HG03520 (cell line): Measurements from ENCODE around the gene MAP3K5.

Experiments used
- ATAC-seq: cut with Tn5 transposase; IDR thresholded peaks from one replicate; pipeline ENCODE4 v1.9.1; 2021; ENCODE audit warnings: mild to moderate bottlenecking, moderate library complexity; ENCODE audit not compliant: unreplicated experiment

MAP3K5 gene

DNA sequence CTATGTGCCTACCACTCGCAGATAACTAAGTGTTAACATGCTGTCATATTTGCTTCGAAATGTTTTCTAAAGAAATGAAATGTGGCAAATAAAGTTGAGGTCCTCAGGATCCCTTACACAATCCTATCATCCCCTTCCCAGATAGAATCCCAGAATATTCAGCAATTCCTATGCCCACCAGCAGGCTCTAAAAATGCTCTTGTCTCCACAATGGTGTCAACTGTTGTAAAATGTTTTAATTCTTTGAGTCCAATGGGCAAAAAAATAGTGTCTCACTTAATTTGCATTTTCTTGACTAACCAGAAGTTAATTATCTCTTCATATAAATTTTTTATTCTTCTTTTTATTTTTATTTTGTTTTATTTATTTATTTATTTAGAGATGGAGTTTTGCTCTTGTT, 138.2 kb downstream of the MAP3K5 start:
- no peak for ATAC-seq

DNA sequence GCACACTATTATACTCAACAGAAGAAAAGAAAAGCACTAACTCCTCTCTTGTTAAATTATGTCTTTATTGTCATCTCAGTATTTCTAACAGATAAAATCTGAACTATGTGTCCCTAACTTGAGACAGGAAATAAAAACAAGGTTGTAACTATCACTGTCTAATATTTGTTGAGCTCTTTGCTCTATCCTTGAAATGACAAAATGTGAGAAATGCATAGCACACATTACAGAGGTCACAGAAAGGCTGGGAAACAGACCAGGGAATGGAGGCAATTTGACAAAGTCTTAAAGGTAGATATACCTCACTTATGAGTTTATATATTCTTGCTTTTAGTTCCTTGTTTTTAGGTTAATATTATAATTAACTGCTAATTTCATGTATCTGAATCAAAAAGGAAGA, 139.6 kb downstream of the MAP3K5 start:
- no peak for ATAC-seq

DNA sequence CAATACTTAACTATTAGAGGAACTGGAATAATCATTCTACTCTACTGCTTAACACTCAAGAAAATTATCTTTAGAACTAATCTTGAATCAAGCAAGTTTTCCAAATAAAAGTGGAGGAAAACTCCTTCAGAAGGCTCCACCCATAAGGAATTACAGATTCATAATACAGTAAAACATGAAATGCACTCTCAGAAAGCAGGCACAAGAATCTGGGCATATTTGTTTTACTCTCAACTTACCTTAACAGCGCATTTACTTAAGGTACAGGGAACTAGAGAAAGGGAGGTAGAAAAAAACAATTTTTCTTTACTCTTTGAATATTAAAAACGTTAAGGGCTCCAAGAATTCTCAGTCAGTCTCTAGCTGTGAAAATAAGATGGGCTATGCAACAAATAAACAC, 140.3 kb downstream of the MAP3K5 start:
- no peak for ATAC-seq

DNA sequence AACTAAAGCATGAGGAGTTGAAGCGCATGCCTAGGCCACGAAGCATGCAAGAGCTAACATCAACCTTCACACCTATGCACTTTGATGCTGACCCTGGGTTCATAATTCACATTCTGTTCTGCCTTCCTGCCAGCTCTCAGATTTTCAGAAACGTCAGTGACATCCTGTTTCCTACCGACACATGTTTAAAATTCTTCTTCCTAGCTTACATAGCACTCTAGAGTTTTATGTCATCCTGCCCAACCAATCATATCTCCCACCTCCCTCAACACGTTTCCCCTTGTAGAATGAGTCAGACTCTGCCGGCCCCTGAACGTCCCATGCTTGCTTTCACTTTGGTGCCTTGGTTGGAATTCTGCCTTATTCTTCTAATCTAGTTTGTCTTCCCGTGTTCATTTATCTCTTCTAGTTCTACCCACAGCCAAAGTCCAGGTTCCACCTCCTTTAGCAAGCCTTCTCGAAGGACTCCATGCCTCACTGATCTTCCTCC, 144.9 kb downstream of the MAP3K5 start:
- peak; percentile 73 for ATAC-seq

DNA sequence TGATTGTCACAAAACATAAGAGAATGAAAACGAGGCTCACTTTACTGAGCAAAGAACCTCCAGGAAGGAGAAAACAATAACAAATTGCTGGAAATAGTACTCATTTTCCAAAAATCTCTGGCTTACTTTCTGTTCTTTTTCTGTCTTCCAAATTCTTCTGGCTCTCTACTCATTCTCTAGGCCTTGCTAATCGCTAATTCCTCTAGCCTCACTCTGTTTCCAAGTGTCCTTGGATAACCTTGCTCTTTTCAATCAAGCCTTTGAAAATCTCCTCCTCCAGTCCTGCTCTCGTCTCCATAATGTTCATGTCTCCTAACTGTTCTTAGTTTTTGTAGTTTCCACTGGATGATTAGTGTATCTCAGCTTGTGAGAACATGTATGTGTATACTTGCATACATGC, 145.9 kb downstream of the MAP3K5 start:
- ATAC-seq, result no peak

DNA sequence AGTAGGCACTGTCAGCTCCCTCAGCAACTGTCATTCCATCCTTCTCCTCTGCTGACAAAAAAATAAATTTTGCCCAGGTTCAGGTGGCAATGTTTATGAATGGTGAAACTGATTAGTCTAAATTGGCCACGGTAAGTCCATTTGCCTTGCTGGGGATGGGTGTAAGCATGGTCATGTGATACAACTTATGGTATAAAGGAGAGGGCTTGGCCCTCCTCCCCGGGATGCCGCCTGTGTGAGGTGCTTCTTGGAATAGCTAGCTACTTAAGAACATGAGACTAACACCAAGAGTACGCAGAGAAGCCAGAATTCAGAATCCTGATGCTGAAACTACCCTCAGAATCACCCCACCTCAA, 147.7 kb downstream of the MAP3K5 start:
- ATAC-seq, result no peak

DNA sequence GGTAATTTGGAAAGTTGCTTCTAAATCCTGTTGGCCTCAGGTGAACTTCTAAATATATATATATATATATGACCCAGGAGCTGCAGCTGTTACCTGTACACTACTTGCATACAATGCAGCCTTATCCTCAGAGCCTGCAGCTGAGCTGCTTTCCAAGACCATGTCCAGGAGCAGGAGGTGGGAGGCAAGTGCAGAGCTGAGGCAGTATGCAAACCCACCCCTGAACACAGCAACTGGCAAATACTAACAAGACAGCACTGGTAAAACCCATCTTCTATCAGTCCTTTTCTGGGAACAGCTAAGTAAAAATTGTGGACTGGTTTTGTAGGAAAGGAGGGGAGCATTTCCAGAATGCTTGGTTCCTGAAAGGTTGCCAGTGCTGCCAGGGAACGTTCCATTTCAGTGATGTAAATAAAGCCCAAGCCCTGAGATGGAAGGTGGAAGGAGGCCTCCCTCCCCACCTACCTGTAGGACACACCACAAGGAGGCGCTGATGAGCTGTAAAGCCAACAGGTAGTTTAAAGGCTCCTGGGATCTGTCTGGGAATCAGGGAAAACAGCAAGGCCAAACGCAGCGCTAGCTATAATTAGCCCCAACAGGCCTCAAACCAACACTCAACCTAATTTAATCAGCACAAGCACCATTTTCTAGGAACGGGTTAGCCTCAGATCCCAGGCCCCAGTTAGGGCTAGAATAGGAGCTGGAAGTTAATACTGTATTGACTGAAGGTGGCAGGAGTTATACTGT, 148.3 kb downstream of the MAP3K5 start:
- no peak for ATAC-seq

DNA sequence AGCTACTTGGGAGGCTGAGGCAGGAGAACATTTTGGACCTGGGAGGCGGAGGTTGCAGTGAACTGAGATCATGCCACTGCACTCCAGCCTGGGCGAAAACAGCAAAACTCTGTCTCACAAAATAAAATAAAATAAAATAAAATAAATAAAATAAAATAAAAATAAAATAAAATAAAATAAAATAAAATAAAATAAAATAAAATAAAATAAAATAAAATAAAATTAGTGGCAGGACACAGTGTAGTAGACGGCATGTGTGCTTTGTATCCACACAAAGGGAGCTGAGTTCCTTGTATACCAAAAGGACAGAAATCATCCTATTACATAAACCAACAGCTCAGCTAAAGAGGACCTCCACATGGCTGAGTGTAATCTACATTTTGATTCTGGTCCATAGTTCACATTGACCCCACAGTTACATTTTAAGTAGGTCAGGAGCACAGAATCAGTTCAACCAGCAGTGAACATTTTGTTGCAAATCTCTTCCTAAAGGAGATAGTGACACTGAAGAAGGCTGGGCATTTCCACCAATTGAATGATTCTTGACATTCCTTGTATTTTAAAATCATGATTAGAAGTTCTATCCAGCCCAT, 150.3 kb downstream of the MAP3K5 start:
- no peak for ATAC-seq

DNA sequence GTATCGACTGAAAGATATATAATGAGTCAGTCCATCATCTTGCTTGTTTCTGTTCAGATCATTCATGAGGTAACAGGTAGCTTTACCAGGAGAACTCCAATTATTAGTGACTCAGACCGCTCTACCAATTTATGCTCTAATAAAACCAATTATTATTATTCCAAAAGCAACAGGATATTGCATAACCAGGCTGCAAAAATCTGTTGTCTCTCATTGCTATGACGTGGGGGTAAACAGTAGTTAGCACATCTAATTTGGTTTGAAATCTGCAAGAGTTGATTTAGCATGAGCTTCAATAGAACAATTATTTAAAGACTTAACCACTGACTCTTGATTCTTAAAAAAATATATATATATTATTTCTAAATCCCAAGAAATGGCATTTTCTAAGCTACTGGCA, 151.1 kb downstream of the MAP3K5 start:
- no peak for ATAC-seq

DNA sequence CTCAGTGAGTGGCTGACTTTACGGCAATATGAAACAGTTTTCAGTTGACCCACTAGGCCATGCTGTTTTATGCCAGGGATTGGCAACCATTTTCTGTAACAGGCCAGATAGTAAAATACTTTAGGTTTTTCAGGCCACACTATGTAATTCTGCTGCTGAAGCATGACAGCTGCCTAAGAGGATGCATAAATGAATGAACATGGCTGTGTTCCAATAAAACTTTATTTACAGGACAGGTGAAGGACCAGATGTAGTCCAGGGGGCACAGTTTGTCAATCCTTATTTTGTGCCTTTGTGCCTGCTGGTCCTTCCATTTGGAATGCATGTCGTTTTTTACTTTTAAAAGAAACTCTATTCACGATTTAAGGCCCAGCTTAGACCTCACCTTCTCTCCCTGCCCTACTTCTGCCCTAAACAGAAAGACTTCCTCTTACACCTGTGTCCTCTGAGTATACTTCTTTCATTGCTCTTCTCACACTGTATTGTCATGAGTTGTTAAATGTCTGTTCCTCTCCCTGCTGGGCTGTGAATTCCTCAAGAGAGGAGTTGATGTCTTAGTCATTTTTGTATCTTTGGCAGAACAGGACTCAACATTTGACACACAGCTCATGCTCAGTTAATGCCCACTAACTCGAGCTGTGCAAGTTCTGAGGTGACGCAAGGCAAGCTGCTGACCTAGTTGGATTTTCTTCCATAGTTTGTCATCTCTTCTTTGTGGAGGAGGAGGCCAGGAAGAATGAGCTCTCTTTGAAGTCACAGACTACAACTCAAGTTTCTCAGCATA, 152.0 kb downstream of the MAP3K5 start:
- ATAC-seq, result no peak

DNA sequence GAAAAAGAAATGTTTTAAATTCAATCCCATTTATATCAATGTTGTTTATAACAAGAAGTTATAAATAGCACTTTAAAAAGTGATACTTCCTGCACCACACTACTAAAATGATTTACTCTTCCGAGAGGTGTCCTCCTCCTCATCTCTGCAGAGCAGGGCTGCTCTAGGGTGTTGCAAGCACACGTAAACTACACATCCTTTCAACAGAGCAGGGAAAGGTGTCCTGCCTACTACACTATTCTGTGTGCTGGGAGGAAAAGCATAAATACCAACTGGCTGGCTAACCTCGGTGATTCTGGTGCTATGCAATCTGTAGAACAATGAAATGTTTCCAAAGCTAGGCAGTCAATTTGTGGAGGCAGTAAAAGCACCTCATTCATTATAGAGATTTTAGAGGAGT, 152.6 kb downstream of the MAP3K5 start:
- ATAC-seq, result no peak

DNA sequence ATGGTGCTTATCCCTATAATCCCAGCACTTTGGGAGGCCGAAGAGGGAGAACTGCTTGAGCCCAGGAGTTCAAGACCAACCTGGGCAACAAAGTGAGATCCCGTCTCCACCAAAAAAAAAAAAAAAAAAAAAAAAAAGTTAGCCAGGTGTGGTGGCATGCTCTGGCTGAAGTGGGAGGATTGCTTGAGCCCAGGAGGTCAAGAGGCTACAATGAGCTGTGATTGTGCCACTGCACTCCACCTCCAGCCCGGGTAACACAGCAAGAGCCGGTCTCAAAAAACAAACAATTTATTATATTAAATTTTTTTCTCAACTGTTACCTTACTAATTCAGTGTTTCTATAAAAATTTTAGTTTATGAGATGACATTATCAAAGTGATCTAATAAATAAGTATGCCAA, 156.7 kb downstream of the MAP3K5 start:
- no peak for ATAC-seq

DNA sequence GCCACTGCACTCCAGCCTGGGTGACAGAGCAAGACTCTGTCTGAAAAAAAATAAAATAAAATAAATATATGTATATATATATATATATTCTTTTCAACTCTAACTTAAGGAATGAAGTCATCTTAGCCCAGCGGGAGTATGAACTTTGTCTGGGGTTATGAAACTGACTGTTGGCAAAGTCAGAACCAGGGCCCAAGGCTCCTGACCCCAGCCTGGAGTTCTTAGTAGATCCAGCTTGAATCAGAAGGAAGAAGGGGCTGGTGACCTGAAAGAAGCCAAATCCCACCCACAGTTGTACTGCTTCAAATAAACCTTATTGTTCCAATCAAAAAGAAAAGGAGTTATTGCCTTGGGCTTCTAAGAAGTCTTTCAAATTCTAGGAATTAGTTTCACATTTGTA, 158.9 kb downstream of the MAP3K5 start:
- no peak for ATAC-seq

DNA sequence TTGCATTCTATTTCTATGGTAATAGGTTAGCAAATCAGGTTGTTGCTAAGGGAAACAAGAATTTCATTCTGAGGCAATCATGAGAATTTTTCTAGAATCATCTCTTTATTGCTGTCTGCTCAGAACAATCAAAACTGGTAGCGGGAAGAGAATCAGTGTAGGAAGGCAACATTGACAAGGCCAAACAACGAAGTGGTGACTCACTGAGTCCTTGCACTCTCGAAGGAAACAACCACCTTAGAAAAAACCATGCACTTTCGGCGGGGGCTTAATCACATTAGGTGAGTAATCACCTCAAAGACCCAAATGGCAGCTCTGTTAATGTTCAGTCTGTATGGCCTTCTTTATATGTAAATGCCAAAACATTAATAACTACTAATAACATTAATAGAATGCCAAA, 163.3 kb downstream of the MAP3K5 start:
- no peak for ATAC-seq

DNA sequence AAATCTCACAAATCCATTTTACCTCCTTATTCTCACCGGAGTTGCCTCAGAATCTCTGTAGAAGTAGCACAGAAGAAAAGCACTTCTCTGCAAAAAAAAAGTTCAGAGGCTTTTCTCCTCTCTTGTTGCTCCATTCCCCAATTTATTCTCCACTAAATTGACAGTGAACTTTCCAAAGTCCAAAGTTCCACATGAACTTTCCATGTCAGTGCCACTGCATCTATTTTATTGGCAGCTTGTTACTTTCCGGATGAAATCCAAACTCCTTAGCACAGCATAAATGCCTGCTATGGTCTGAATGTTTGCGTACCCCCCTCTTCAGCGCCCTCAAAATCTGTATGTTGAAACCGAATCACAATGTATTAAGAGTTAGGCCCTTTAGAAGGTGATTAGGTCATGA, 165.1 kb downstream of the MAP3K5 start:
- no peak for ATAC-seq

DNA sequence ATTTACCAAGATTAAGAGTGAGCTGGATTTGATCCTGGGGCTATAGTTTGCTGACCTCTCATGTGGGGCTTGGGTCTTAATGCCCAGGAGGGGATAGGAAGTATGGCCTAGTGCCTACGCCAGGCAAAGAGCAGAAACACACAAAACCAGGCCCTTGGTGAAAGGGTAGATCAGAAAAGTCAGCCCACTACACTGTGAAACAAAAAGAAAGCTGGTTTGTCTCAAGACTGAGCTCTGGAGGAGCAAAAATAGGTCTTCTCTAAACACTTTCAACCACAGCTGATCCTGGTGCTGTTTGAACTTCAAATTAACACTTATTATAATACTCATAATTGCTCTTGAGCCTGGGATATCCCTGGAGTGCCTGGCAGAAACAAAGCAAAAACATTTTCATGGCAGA, 167.0 kb downstream of the MAP3K5 start:
- no peak for ATAC-seq

DNA sequence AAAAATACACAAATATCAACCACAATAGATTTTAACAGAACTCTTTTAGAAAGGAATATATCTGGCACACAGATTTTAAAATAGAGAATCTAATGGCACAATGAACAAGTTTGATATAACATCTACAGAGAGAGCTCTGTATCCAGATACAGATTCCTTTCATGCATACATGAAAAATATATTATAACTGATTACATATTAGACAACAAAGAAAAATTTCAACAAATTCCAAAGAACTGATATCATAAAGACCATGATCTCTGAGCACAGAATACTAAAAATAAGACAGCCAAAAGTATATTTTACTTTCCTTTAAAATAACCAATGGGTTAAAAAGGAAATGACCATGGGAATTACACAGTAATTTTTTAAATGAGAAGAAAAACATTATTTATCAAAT, 167.9 kb downstream of the MAP3K5 start:
- no peak for ATAC-seq

DNA sequence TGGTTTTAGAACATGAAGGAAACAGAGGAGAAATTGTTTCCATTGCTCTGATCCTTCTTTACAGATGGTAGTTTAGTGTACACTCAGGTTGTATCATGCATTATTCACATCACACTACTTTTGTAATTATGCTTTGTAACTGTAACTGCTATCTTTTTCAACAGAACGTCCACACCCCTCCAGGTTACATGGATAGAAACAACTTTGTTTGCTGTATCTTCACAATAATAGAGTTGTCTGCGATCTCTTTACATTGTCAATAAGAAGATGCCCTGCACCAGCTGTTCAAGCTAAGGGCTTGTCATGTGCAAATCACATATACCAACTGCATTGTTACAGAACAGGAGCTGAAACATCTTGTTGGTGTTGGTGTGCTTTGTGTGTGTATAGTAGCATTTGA, 174.2 kb downstream of the MAP3K5 start:
- no peak for ATAC-seq

DNA sequence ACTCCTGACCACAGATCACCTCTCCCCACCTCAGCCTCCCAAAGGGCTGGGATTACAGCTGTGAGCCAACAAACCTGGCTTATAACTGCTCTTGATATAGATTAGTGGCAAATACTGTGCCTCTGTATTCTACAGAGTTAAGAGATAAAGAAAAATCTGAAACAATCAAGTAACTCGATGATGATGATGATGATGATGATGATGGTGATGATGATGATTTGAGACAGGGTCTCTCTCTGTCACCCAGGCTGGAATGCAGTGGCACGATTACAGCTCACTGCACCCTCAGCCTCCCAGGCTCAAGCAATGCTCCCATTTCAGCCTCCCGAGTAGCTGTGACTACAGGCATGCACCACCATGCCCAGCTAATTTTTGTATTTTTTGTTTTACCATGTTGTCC, 175.8 kb downstream of the MAP3K5 start:
- ATAC-seq, result no peak

DNA sequence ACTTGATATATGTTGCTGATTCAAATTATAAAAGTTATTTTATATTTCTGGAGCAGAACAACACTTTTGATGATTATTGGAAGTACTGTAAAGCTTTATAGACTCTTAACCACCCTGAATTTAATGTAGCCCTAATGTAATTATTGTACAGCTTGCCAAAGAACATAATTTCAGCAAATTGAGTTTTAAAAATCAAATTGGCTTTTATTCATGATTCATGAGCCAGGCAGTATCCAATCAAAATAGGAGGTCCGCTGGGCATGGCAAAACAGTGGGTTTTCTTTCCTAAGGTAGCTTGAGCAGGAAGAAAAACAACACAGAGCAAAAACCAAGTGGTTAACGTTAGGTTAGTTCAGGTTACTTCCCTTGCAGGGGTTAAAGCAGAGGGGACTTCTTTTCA, 177.3 kb downstream of the MAP3K5 start:
- no peak for ATAC-seq

DNA sequence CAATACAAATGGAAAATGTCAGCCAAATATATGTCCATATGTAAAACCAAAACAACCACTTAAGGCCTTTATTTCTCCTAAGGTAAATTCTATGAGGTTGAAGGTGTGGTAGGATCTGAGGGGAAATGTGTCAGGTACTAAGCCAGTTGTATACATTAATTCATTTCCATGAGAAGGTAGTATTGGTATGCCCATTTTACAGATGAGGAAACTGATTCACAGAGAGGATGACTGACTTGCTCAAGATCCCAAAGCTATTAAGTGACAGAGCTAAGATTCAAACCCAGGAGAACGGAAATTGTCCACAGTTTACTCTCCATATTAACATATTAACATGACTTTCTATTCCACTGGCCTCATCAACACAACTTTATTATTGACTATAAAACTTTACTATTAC, 177.9 kb downstream of the MAP3K5 start:
- ATAC-seq, result no peak

DNA sequence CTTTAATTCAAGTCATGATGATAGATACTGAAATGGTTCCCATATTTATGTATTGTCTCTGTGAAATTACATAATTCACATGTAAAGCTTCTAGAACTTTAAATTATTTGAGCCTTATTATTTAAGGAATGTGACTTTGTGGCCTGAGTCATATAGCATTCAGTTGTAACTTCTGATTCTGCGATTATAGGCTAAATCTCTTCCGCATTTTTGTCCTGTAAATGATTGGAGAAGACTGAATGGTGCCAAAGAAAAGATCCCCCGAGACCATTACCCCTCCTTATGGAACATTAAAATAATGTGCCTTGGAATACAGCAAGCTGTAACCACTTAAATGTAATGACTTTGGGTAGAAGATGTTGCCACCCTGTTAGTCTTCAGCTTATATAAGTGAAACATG, 178.8 kb downstream of the MAP3K5 start:
- no peak for ATAC-seq
